Prostate gland (tissue), 2 donors: ENCODE data around the gene IPO5. TPM values are rescaled to one million over a fixed set of nuclear protein-coding genes. Genes with fewer than 3 reads are reported as not detected.

ENCODE experiments used
- DNase-seq: peaks from one replicate; pipeline ENCODE4 v3.0.0-alpha.2; 2019; ENCODE audit warnings: low spot score
- H3K27ac ChIP-seq, 2 donors: fragments of 200-600 bp; sonication (generic); 2 replicates each; pipeline ENCODE4 v1.5.1; 2017 to 2019
- H3K27me3 ChIP-seq: fragments of 200-600 bp; sonication (generic); replicated peaks from 2 replicates; pipeline ENCODE4 v1.5.1; 2019; ENCODE audit not compliant: insufficient read depth
- H3K36me3 ChIP-seq, 2 donors: fragments of 200-600 bp; sonication (generic); 1 replicate in 1 of 2; 2 replicates in 1 of 2; pipeline versions ENCODE4 v1.5.1 to v1.8.1; 2017 to 2019
- H3K4me1 ChIP-seq: fragments of 200-600 bp; sonication (generic); replicated peaks from 2 replicates; pipeline ENCODE4 v1.5.1; 2019
- H3K4me3 ChIP-seq, 2 donors: fragments of 200-600 bp; sonication (generic); 2 replicates each; pipeline ENCODE4 v1.5.1; 2017 to 2019
- H3K9me3 ChIP-seq: fragments of 200-600 bp; sonication (generic); 2 replicates; pipeline ENCODE4 v1.5.1; 2017
- POLR2A ChIP-seq: fragments of 450-650 bp; IDR thresholded peaks from one replicate; pipeline ENCODE4 v1.6.1; 2016; ENCODE audit warnings: antibody characterized with exemption, mild to moderate bottlenecking
- POLR2AphosphoS5 ChIP-seq: sonication (generic); formaldehyde crosslinking; IDR thresholded peaks from one replicate; pipeline ENCODE4 v1.6.1; 2017; ENCODE audit warnings: antibody characterized with exemption
- WGBS: methylation state at CpG from one replicate; pipeline ENCODE4 v1.1.5; 2018; 5-methylcytosine and 5-hydroxymethylcytosine counted together
- intact Hi-C: fragments of 100-400 bp; cut with DNase I; formaldehyde crosslinking; loops from one replicate; pipeline ENCODE4 v1.14.2; 2022
- total RNA-seq, 2 donors: library from RNA; depleted of rRNA; stranded (reverse); fragments of >200 nt; gene quantifications; one replicate each; pipeline ENCODE4 v1.1.0, GENCODE V29; 2016
- TF ChIP-seq, protein P1 (sequence below), 4 experiments: fragments of 200-600 bp in 2 of 4; fragments of 450-650 bp in 2 of 4; sonication (generic) in 2 of 4; IDR thresholded peaks; 1 replicate in 3 of 4; 2 replicates in 1 of 4; pipeline ENCODE4 v1.5.1; 2016 to 2019; ENCODE audit warnings: antibody characterized with exemption in 4 of 4, mild to moderate bottlenecking in 2 of 4, moderate library complexity in 2 of 4

Gene IPO5
- total RNA-seq, 2 donors from 2014 or later, result 59.4 to 117 TPM

GRCh38 chr13:98056839-98057410, 103.5 kb downstream of the IPO5 start:
- TF ChIP-seq POLR2AphosphoS5 (no peak), POLR2A (no peak)
- TF ChIP-seq, protein P1, sequence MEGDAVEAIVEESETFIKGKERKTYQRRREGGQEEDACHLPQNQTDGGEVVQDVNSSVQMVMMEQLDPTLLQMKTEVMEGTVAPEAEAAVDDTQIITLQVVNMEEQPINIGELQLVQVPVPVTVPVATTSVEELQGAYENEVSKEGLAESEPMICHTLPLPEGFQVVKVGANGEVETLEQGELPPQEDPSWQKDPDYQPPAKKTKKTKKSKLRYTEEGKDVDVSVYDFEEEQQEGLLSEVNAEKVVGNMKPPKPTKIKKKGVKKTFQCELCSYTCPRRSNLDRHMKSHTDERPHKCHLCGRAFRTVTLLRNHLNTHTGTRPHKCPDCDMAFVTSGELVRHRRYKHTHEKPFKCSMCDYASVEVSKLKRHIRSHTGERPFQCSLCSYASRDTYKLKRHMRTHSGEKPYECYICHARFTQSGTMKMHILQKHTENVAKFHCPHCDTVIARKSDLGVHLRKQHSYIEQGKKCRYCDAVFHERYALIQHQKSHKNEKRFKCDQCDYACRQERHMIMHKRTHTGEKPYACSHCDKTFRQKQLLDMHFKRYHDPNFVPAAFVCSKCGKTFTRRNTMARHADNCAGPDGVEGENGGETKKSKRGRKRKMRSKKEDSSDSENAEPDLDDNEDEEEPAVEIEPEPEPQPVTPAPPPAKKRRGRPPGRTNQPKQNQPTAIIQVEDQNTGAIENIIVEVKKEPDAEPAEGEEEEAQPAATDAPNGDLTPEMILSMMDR (IDR thresholded peaks at IDR 0.05), result no peak
- Histone ChIP-seq H3K4me1 (no peaks in the 10 kb centered on the region), H3K27ac (no peak overlapping the region), H3K4me3 (no peak overlapping the region), H3K9me3 (no peaks in the 10 kb centered on the region), H3K36me3 (no peaks in the 10 kb centered on the region), H3K27me3 (no peaks in the 10 kb centered on the region)
- 85% methylated on average over 11 of the region's 11 CpGs for WGBS
- no peak for DNase-seq
- intact Hi-C loops, result no loop called here

- no peaks in the 10 kb centered on the region for H3K36me3 ChIP-seq
- no peak overlapping the region for H3K27ac ChIP-seq
- TF ChIP-seq POLR2AphosphoS5 (no peak), POLR2A (no peak)
- TF ChIP-seq, protein P1 (IDR thresholded peaks at IDR 0.05), result no peak
- no peaks in the 10 kb centered on the region for H3K27me3 ChIP-seq
- no peak overlapping the region for H3K4me3 ChIP-seq
- no peaks in the 10 kb centered on the region for H3K9me3 ChIP-seq
- intact Hi-C loops, result no loop called here
- DNase-seq, result no peak
- 89% methylated on average over 7 of the region's 7 CpGs for WGBS
- no peaks in the 10 kb centered on the region for H3K4me1 ChIP-seq
Measured at GRCh38 chr13:98059276-98059675, 105.8 kb downstream of the IPO5 start.

DNA sequence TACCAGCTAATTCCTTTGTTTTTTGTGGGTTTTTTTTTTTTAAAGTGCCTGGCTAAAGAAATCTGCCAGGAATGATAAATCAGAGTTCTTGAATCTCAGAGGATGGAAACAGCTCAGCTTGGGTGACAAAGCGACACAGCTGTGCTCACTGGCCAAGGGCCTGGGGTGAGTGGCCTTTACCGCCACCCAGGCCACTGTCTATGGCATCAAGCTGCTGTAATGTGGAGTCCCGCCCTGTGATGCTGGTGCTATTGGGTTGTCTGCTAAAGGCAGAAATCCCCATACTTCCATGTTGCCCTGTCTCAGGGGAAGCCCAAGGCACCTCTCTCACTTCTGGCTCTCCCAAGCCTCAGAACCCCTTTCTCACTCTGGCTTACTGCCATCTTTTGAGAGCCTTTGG, 106.8 kb downstream of the IPO5 start:
- DNase-seq, result no peak
- 93% methylated on average over 3 of the region's 3 CpGs for WGBS
- Histone ChIP-seq H3K4me3 (no peak overlapping the region), H3K4me1 (no peaks in the 10 kb centered on the region), H3K9me3 (no peaks in the 10 kb centered on the region), H3K36me3 (no peaks in the 10 kb centered on the region), H3K27ac (no peak overlapping the region), H3K27me3 (no peaks in the 10 kb centered on the region)
- TF ChIP-seq, protein P1 (IDR thresholded peaks at IDR 0.05), result no peak
- TF ChIP-seq POLR2AphosphoS5, result no peak
- TF ChIP-seq POLR2A, result no peak
- intact Hi-C loops, result no loop called here

DNA sequence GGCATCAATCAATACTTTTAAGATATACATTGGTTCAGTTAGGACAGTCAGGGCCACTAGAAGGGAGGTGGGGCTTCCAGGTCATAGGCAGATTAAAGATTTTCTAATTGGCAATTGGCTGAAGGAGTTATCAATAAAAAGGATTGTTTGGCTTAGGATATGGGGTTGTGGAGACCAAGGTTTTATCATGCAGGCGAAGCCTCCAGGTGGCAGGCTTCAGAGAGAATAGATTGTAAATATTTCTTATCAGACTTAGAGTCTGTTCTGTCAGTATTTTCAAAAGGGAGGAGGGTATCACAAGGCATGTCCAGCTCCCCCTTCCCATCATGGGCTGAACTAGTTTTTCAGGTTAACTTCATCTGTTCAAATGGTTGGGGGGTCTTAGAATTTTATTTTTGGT, 112.0 kb downstream of the IPO5 start:
- no peaks in the 10 kb centered on the region for H3K36me3 ChIP-seq
- H3K4me3 ChIP-seq, result no peak overlapping the region
- H3K27ac ChIP-seq, result no peak overlapping the region
- no peaks in the 10 kb centered on the region for H3K27me3 ChIP-seq
- 69% methylated on average over 1 of the region's 1 CpG for WGBS
- H3K4me1 ChIP-seq, result no peaks in the 10 kb centered on the region
- no peak for DNase-seq
- intact Hi-C loops, result no loop called here
- no peak for TF ChIP-seq POLR2A
- TF ChIP-seq, protein P1 (IDR thresholded peaks at IDR 0.05), result no peak
- no peak for TF ChIP-seq POLR2AphosphoS5
- no peaks in the 10 kb centered on the region for H3K9me3 ChIP-seq

DNA sequence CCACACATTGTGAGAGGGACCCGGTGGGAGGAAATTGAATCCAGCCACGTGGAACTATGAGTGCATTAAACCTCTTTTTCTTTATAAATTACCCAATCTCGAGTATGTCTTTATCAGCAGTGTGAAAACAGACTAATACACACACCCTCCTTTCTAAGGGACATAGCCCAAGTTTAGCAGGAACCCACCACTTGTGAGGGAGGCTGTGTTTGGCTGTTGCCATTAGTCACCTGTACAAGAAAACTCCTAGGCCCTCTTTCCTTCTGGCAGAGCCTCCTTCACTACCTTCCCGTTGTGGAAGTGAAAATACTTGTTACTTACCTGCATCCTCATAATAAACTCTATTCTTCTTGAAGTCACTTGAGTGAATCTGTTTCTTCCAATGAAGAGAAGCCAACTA, 113.2 kb downstream of the IPO5 start:
- no peaks in the 10 kb centered on the region for H3K4me1 ChIP-seq
- TF ChIP-seq POLR2AphosphoS5, result no peak
- no peak for TF ChIP-seq POLR2A
- TF ChIP-seq, protein P1 (IDR thresholded peaks at IDR 0.05), result no peak
- H3K4me3 ChIP-seq, result no peak overlapping the region
- H3K27me3 ChIP-seq, result no peaks in the 10 kb centered on the region
- no peaks in the 10 kb centered on the region for H3K9me3 ChIP-seq
- no peaks in the 10 kb centered on the region for H3K36me3 ChIP-seq
- no peak for DNase-seq
- H3K27ac ChIP-seq, result no peak overlapping the region
- 72% methylated on average over 4 of the region's 4 CpGs for WGBS
- intact Hi-C loops, result no loop called here
